HepG2 (cell line): ENCODE results near the gene C19orf33. TPM values are rescaled to one million over a fixed set of nuclear protein-coding genes. Genes with fewer than 3 reads are reported as not detected.

Experiments used
- ATAC-seq: fragments of 200-7000 bp; cut with Tn5 transposase; 3 replicates; pipeline ENCODE4 v1.9.1; 2020; ENCODE audit warnings: mild to moderate bottlenecking, moderate library complexity
- BruUV-seq: library from RNA; stranded (reverse); fragments of 400-500 nt; replicated peaks from 2 replicates; lab custom pipeline; 2021; lab: Mats Ljungman, UMichigan
- CTCF ChIA-PET: fragments of 300-600 bp; formaldehyde crosslinking; extraction: SDS; loops from one replicate; lab custom pipeline; 2021; ENCODE audit warnings: low total read pairs, inconsistent platforms, low intra/inter-chr PET ratio; lab: Yijun Ruan, JAX
- POLR2A ChIA-PET: fragments of 350-600 bp; sonication (Branson Sonifier 250); formaldehyde crosslinking; loops from one replicate; lab custom pipeline; 2020; ENCODE audit warnings: antibody characterized with exemption, inconsistent platforms; lab: Yijun Ruan, JAX
- DNase-seq: peaks from one replicate; pipeline ENCODE4 v3.0.0-alpha.2; 2015; ENCODE audit warnings: low spot score
- FAIRE-seq: peaks from 3 replicates; lab custom pipeline; 2011; peaks lifted over from hg19 to GRCh38; lab: Jason Lieb, UNC
- H2AFZ ChIP-seq: one replicate; pipeline ENCODE4 v1.6.1; 2011; ENCODE audit warnings: low read length, inconsistent platforms
- H3K27ac ChIP-seq: fragments of 300-600 bp; 3 replicates; pipeline ENCODE4 v1.8.0; 2011; ENCODE audit warnings: mixed run types, mild to moderate bottlenecking, mixed read lengths, low read length, inconsistent platforms; ENCODE audit not compliant: insufficient read depth; ENCODE audit errors: extremely low read length
- H3K27me3 ChIP-seq, 2 experiments: fragments of 200-600 bp in 1 of 2; 2 replicates in 1 of 2; 3 replicates in 1 of 2; pipeline versions ENCODE4 v1.6.0 to v1.8.0; 2011; ENCODE audit warnings: low read length in 2 of 2, mild to moderate bottlenecking in 2 of 2, moderate library complexity in 2 of 2, inconsistent platforms in 1 of 2; ENCODE audit not compliant: insufficient read depth in 2 of 2, control insufficient read depth in 1 of 2
- H3K36me3 ChIP-seq, 2 experiments: fragments of 200-600 bp in 1 of 2; replicated peaks in 1 of 2; 2 replicates in 1 of 2; 3 replicates in 1 of 2; pipeline versions ENCODE4 v1.5.1 to v1.8.0; 2011; ENCODE audit warnings: low read length in 2 of 2, inconsistent platforms in 1 of 2; ENCODE audit not compliant: insufficient read depth in 2 of 2, control insufficient read depth in 1 of 2
- H3K4me1 ChIP-seq: 2 replicates; pipeline ENCODE4 v1.5.1; 2012; ENCODE audit warnings: low read length, inconsistent platforms; ENCODE audit not compliant: insufficient read depth
- H3K4me2 ChIP-seq: 2 replicates; pipeline ENCODE4 v1.6.0; 2011; ENCODE audit warnings: low read depth, low read length, inconsistent platforms
- H3K4me3 ChIP-seq, 3 experiments: fragments of 200-600 bp in 1 of 3; sonication (generic), shearing (Covaris generic) in 1 of 3; replicated peaks in 1 of 3; 2 replicates each; pipeline ENCODE4 v1.5.1; 2011 to 2016; ENCODE audit warnings: low read length in 3 of 3, inconsistent platforms in 2 of 3, low read depth in 2 of 3, mild to moderate bottlenecking in 2 of 3, control low read depth in 1 of 3, mixed read lengths in 1 of 3; ENCODE audit not compliant: insufficient read depth in 1 of 3
- H3K79me2 ChIP-seq: one replicate; pipeline ENCODE4 v1.6.1; 2011; ENCODE audit warnings: low read length, inconsistent platforms; ENCODE audit not compliant: insufficient read depth
- H3K9ac ChIP-seq: 2 replicates; pipeline ENCODE4 v1.6.0; 2011; ENCODE audit warnings: mild to moderate bottlenecking, low read depth, low read length, inconsistent platforms; ENCODE audit not compliant: insufficient read depth
- H3K9me3 ChIP-seq: 2 replicates; pipeline ENCODE4 v1.5.1; 2012; ENCODE audit warnings: mild to moderate bottlenecking, low read length
- H4K20me1 ChIP-seq: 2 replicates; pipeline ENCODE4 v1.6.0; 2011; ENCODE audit warnings: inconsistent platforms, mild to moderate bottlenecking, low read length, moderate library complexity; ENCODE audit not compliant: insufficient read depth
- FLYWCH1 ChIP-seq: sonication (generic); formaldehyde crosslinking; IDR thresholded peaks from 2 replicates; pipeline ENCODE4 v1.8.1; 2023; ENCODE audit warnings: mild to moderate bottlenecking, missing genetic modification reagents
- GFI1 ChIP-seq: sonication (generic); formaldehyde crosslinking; IDR thresholded peaks from 2 replicates; pipeline ENCODE4 v1.5.0; 2020; ENCODE audit warnings: missing genetic modification reagents, mild to moderate bottlenecking, borderline replicate concordance
- GRHL1 ChIP-seq: sonication (generic); formaldehyde crosslinking; conservative IDR thresholded peaks from 2 replicates; pipeline ENCODE4 v1.8.0; 2022; ENCODE audit warnings: missing genetic modification reagents
- LBX2 ChIP-seq: sonication (generic); formaldehyde crosslinking; IDR thresholded peaks from 2 replicates; pipeline ENCODE4 v1.5.0; 2020; ENCODE audit warnings: missing genetic modification reagents, mild to moderate bottlenecking, borderline replicate concordance
- MTA1 ChIP-seq: sonication (generic); formaldehyde crosslinking; IDR thresholded peaks from 2 replicates; pipeline ENCODE4 v1.4.0; 2020; ENCODE audit warnings: missing genetic modification reagents, mild to moderate bottlenecking, borderline replicate concordance
- MYNN ChIP-seq: sonication (generic); formaldehyde crosslinking; IDR thresholded peaks from 2 replicates; pipeline ENCODE4 v1.4.0; 2020; ENCODE audit warnings: mild to moderate bottlenecking, low read depth, missing genetic modification reagents
- PATZ1 ChIP-seq: sonication (generic); formaldehyde crosslinking; IDR thresholded peaks from 2 replicates; pipeline ENCODE4 v1.4.0; 2020; ENCODE audit warnings: missing genetic modification reagents
- PRMT3 ChIP-seq: sonication (generic); formaldehyde crosslinking; IDR thresholded peaks from 2 replicates; pipeline ENCODE4 v1.8.1; 2022; ENCODE audit warnings: low read depth, mild to moderate bottlenecking, moderate library complexity, missing genetic modification reagents, borderline replicate concordance
- TBX3 ChIP-seq: fragments of 450-650 bp; IDR thresholded peaks from 2 replicates; pipeline ENCODE4 v1.6.1; 2017; ENCODE audit warnings: antibody characterized with exemption, mild to moderate bottlenecking, inconsistent platforms, borderline replicate concordance
- TSC22D2 ChIP-seq: sonication (generic); formaldehyde crosslinking; IDR thresholded peaks from 2 replicates; pipeline ENCODE4 v1.5.1; 2020; ENCODE audit warnings: missing genetic modification reagents, mild to moderate bottlenecking, borderline replicate concordance
- ZNF510 ChIP-seq: sonication (generic); formaldehyde crosslinking; IDR thresholded peaks from 2 replicates; pipeline ENCODE4 v1.4.0; 2020; ENCODE audit warnings: low read depth, mild to moderate bottlenecking, missing genetic modification reagents
- ZSCAN30 ChIP-seq: sonication (generic); formaldehyde crosslinking; IDR thresholded peaks from 2 replicates; pipeline ENCODE4 v1.5.0; 2020; ENCODE audit warnings: mild to moderate bottlenecking, missing genetic modification reagents
- WGBS: methylation state at CpG from one replicate; pipeline ENCODE4 v1.1.6; 2017; ENCODE audit warnings: low lambda C conversion rate; 5-methylcytosine and 5-hydroxymethylcytosine counted together
- in situ Hi-C: cut with HindIII; loops from 2 replicates; pipeline ENCODE4 v1.10.0; 2017; ENCODE audit warnings: low pct_unique_long_range_greater_than_20kb; ENCODE audit not compliant: extremely low pct_ligation_motif_present
- intact Hi-C: fragments of 100-400 bp; cut with micrococcal nuclease; formaldehyde crosslinking; loops from one replicate; pipeline ENCODE4 v1.10.0; 2022; ENCODE audit not compliant: unreplicated experiment
- polyA plus RNA-seq, 8 experiments: library from polyadenylated mRNA; depleted of rRNA in 3 of 8; stranded (reverse) in 7 of 8; unstranded in 1 of 8; fragments of >200 nt; fragmentation: Illumina TruSeq in 4 of 8; extraction: Trizol in 4 of 8; gene quantifications; 2 replicates each; pipeline versions ENCODE4 v1.2.1 to v1.2.3, GENCODE V29; 2011 to 2016; ENCODE audit warnings: low read depth in 4 of 8, missing spikeins in 1 of 8, mixed read lengths in 1 of 8; ENCODE audit not compliant: insufficient read depth in 1 of 8
- total RNA-seq, 5 experiments: library from RNA; depleted of rRNA; stranded (reverse); fragments of >200 nt; fragmentation: Illumina TruSeq; extraction: Trizol; gene quantifications; 2 replicates each; pipeline ENCODE4 v1.2.3, GENCODE V29; 2016; ENCODE audit warnings: low read depth in 1 of 5

C19orf33 gene
- total and polyA plus RNA-seq, 2 of the 13 experiments (the other 11 are each of a cell fraction or from before 2014, with no cell fraction given), result 2.5 to 3.3 TPM

- BruUV-seq, result no TSS peak
- no peak overlapping the region for H3K9ac ChIP-seq
- H3K79me2 ChIP-seq, result no peaks in the 10 kb centered on the region
- H2AFZ ChIP-seq, result no peak overlapping the region
- ChIA-PET POLR2A (no interaction called here), CTCF (no interaction called here)
- no peak overlapping the region for H3K4me2 ChIP-seq
- intact Hi-C loops (loop anchor here (5.0 kb wide), 1 partner anchor 69 kb away; no protein-coding TSS in a partner anchor), in situ Hi-C loops (no loop called here)
- 20% methylated on average over 5 of the region's 11 CpGs for WGBS
- no peak for FAIRE-seq
- peaks cover 8 to 52% of the 10 kb centered on the region in 2 experiments; a peak in 4 of 5 replicates for H3K27me3 ChIP-seq
- H3K4me3 ChIP-seq, result no peak overlapping the region
- peaks cover 8% of the 10 kb centered on the region for H3K4me1 ChIP-seq
- no peak for ATAC-seq
- no peaks in the 10 kb centered on the region for H3K36me3 ChIP-seq
- TF ChIP-seq GRHL1 (no peak), MTA1 (CRISPR knock-in tag) (no peak), ZNF510 (CRISPR knock-in tag) (no peak), GFI1 (CRISPR knock-in tag) (no peak), FLYWCH1 (no peak), PATZ1 (CRISPR knock-in tag) (no peak), TBX3 (no peak), ZSCAN30 (CRISPR knock-in tag) (no peak), LBX2 (CRISPR knock-in tag) (no peak), TSC22D2 (no peak), PRMT3 (CRISPR knock-in tag) (no peak), MYNN (CRISPR knock-in tag) (no peak)
- H4K20me1 ChIP-seq, result no peaks in the 10 kb centered on the region
- H3K27ac ChIP-seq, result no peak overlapping the region
- H3K9me3 ChIP-seq, result no peaks in the 10 kb centered on the region
- DNase-seq, result no peak
Observed at GRCh38 chr19:38321646-38322196, 17.7 kb downstream of the C19orf33 start.
